ENCODE data around the gene SNRNP25.

GRCh38 chr16:35678-36305 is 17.8 kb upstream of the SNRNP25 start:
- no peak for TF ChIP-seq EZH2 (IDR thresholded peaks at IDR 0.05)
- no peak for TF ChIP-seq POLR2AphosphoS5 (IDR thresholded peaks at IDR 0.05; ENCODE audit: borderline replicate concordance, low read depth, low read length)

Data from SK-N-MC (cell line).